UCSD-AML1 (cell line): ENCODE data around the gene CRTC3.
"Not testable (repeated sequence)": the region's sequence is repeated elsewhere in the genome, so short reads cannot be mapped to it uniquely, and the experiment has no call there.

ENCODE experiments used
- DNase-seq: peaks from one replicate; lab custom pipeline; 2025; ENCODE audit not compliant: unreplicated experiment; lab: John Stamatoyannopoulos, UW

The CRTC3 gene, protein sequence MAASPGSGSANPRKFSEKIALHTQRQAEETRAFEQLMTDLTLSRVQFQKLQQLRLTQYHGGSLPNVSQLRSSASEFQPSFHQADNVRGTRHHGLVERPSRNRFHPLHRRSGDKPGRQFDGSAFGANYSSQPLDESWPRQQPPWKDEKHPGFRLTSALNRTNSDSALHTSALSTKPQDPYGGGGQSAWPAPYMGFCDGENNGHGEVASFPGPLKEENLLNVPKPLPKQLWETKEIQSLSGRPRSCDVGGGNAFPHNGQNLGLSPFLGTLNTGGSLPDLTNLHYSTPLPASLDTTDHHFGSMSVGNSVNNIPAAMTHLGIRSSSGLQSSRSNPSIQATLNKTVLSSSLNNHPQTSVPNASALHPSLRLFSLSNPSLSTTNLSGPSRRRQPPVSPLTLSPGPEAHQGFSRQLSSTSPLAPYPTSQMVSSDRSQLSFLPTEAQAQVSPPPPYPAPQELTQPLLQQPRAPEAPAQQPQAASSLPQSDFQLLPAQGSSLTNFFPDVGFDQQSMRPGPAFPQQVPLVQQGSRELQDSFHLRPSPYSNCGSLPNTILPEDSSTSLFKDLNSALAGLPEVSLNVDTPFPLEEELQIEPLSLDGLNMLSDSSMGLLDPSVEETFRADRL

DNA sequence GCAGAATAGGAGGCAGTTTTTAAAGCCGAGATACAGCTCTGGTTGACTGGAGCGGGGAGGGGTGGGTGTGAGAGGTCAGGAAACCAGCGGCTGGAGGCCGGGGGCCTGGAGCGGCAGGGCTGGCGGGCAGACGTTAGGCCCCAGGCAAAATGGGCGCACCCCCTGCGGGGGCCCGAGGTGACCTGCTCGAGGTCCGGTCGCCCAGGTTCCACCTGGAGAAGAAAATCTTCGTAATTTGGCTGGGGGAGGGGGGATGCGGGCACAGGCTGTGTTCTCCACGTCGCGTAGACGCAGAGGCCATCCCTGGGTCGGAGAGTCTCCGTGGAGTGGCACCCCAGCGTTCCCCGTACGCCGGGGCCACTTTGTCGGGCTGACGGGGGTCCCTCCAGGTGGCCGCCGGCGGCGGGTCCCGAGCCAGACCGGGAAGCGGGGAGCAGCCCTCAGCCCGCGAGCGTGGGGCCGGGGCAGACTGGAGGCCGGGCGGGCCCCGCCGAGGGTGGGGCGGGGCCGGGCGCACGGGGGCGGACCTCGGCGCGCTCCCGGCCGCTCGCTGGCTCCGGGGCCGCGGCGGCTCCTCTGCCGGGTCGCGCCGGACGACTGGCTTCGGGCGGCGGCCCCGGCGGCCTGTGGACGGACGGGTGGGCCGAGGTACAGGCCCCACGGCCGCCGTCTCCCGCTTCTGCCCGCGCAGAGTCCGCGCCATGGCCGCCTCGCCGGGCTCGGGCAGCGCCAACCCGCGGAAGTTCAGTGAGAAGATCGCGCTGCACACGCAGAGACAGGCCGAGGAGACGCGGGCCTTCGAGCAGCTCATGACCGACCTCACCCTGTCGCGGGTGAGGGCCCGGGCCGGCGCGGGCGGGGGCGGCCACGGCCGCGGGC is at the start of gene CRTC3:
Gene CRTC3, plus strand, starts transcription at position 553 of the 879 bp plus-strand sequence. Its CDS starts 149 bp downstream, at position 702.
- DNase-seq = peak; percentile 74

DNA sequence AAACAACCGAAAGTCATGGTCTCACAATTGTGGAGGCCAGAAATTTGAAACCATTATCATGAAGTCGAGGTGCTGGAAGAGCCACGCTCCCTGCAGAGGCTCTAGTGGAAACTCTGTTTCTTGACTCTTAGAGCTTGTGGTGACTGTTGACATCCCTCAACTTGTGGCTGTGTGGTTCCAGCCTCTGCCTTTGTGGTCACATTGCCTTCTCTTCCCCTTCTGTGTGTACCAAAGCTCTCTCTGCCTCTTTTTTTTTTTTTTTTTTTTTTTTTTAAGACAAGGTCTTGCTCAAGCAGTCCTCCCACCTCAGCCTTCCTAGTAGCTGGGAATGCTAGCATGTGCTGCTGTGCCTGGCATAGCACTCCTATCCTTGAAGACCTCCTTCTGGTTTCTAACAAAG is 48.7 kb upstream of the CRTC3 start:
- DNase-seq = peak; percentile 72

DNA sequence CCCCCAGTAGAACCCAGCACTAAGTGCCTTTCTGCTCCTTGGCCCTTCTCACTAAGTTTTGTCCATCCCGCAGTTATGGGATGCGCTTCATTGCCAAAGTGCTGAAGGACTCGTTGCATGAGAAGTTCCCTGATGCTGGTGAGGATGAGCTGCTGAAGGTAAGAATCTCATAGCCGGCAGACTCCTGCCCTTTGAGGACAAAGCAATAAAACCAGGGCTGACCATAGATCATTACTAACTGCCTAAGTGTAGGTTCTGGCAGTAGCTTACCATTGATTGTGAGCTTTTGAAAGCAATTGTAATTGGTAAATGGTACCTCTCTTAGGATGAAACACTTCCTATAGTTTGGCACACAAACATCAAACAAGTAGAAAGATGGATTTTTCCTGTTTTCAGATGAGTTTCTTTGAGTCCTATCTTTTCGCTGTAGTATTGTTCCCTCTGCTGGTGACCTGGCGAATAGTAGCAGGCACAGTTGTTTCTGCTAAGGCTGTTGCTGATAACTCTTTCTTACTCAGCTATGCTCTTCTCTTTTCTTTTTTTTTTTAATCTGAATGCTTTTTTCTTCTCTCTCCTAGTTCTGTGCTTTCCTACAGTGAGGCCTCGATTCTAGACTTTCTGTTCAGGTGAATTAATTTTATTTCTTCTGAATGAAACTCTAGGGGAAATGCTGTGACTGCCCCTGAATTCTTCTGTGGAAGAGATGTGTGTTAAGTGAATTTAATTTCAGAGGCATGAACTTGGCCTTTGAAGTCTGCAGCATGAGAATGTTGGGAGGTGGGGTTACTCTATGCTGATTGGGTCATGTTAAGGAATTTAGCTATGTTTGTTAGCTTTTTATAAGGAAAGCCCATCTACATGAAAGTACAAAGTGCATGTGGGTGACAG is 47.4 kb upstream of the CRTC3 start:
- peak; percentile 19 for DNase-seq

DNA sequence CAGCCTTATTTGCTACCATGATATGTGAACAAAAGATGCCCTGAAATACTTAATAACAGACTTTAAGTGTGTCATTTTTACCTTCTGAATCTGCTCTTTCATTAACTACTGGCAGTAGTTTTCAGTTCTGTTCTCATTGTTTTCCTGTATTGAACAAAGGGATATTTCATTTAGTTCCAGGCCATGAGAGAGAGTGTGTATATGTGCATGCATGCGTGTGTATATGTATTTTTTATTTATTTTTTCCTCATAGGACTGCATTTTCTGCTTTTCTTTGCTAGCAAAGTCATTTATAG is 46.8 kb upstream of the CRTC3 start:
- no peak for DNase-seq

DNA sequence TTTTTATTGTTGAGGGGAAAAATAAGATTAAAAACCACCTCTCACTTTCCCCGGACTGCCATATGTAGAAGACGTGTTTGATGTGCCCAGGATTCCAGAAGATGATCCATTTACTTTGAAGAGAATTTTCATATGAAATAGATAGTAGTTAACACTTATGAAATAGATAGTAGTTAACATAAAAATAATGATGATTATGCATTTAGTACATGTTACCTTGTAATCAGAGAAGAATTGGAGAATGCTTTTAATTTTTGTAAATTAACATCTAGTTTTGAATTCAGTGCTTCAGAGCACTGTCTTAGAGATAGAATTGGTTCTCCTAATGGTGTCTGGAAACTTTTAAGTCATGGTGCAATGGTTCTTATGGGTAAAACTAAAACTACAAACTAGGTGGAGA is 46.1 kb upstream of the CRTC3 start:
- no peak for DNase-seq

DNA sequence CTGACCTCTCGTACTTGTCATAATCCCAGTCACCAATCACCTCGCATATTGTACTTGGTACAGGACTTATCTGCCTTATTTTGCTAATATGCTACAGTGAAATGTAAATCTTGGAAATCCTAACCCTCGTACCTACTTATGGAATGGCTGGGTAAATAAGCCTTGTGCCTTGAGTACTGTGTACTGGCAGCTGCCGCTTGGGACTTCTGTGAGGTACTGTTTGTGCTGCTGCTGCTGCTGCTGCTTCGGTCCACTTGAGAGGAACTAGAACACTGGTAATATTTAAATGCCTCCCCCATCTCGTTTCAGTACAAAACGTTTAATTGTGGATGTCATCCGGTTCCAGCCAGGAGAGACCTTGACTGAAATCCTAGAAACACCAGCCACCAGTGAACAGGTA is 42.5 kb upstream of the CRTC3 start:
- DNase-seq = no peak

DNA sequence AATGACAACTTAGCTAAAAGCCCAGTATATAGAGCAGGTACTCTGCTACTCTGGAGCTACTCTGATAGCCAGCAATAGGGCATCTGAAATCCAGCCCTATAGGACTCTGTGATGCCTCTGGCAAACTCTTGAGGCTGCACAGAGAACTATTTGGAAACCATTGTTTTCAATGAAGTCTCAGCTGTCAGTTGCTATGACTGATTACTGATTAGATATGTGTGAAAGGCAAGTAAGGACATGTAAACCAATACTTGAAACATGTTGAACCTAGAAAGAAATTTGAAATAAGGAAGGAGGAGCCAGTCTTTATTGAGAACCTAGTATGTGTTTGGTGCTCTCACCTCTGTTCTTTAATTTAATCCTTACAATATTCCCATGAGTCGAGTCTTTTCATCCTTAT is 40.2 kb upstream of the CRTC3 start:
- DNase-seq = no peak

DNA sequence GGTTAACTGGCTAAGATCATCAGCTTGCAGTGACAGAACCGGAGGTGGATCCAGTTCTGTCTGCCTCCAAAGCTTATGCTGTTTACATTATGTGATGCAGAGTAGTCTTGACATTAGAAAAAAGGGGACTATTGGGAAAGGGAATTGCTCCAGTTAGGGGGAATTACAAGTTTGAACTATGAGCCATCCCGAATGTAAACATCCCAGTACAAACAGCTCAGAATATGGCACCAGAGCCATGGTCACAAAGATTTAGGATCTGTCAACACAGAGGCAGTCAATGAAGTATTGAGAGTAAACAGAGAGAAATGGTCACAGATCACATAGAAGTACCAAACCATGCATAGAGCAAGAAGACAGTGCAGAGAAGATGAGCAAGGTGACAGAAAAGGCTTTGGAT is 39.8 kb upstream of the CRTC3 start:
- DNase-seq = no peak

DNA sequence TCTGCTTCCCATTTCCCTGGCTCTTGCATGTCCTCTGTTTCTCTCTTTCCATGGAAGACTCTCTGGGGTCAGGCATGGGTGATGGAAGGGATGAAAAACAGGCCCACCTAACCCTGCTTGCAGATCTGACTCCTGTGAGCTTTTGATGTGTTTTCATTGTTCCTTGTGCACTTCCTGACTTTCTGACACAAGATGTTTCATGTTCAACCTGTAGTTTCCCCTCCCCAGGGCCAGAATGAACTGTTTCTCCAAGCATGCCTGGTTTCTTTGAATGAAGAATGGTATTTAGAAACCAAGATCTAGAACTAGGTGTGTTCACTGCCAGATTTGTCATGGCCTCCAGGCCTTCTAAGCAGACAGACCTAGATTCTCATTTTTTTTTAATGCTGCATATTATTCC is 36.1 kb upstream of the CRTC3 start:
- no peak for DNase-seq

DNA sequence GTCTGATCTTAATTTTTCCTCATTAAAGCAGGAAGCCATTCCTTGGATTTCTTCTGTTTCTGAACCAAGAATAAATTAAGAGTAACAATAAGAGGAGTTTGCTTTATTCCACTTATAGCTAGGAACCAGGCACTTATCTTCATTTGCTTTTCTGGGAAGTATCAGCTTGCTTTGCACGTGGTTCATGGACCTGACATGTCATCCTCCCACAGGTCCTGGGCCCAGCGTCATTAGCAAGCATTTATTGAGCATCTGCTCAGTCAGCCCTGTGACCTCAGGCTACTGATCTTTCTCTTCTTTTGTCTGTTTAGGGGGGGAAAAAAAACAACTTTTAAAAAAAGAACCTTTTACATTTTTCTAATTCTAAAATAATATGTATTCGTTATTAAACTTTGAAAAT is 34.7 kb upstream of the CRTC3 start:
- DNase-seq = no peak

DNA sequence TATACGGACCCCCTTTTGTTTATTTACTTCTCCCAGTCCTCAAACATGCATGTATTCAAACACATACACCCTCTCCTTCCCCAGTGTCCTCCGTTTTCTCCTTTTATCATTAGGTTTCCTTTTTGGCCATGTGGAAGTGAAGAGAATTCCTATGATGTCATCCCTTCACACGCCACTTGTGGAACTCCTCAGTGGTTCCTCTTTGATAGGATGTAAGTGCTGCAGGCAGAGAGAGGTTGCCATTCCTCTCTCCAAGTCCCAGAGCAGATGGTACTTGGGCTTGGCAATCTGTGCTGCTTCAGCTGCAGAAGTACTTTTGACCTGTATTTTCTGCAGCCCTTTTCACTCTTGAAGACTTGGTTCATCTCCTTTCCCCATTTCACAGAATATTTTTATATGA is 32.9 kb upstream of the CRTC3 start:
- no peak for DNase-seq

DNA sequence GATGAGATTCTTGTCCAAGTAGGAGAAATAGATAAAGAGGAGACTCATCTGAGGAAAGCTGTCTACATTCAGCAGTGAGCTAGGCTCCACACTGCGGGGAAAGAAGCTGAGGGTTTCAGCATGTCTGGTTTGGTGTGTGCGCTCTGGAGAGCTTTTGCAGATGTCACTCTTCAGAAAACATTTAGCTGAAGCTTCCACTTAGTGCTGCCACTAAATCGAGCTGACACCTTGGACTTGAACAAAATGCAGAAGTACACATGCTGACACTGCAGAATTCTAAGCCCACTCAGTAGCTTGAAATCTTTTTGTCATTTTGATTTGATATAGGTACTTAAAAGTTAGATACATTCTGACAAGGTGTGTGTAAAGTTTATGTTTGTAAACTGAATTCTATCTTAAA is 32.3 kb upstream of the CRTC3 start:
- DNase-seq = no peak

DNA sequence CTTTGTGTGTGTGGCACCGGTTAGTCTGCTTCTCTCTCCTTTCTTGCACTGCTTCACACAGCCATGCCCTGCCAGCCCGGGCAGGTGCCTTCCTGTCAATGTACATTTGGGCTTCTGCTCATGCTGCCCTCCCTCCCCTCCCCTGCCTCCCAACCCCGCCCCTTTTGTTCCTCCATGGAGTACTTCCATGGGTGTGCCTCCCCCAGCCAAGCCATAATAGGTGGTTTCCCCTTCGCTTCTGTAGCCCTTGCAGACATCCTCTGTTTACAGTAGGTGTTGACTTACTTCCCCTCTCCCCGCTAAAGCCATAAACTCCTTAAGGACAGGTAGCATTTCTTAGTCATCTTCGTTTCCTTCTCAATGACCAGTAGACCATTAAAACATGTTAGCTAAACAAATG is 31.8 kb upstream of the CRTC3 start:
- DNase-seq = no peak

DNA sequence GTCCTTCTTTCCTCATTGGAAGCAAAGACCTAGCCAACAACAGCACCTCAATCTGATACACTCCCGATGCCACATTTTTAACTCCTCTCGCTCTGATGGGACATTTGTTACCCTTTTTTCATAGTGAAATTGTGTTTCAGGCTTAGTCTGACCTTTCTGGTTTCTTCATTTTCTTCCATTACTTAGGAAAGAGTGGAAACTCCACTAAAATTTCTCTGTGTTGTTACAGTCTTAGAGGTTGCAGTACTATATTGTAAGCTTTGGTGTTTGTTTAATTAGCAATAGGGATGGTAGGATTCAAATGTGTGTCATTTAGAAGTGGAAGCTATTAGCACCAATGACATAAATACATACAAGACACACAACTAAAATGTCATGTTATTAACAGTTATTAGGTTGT is 29.6 kb upstream of the CRTC3 start:
- no peak for DNase-seq

DNA sequence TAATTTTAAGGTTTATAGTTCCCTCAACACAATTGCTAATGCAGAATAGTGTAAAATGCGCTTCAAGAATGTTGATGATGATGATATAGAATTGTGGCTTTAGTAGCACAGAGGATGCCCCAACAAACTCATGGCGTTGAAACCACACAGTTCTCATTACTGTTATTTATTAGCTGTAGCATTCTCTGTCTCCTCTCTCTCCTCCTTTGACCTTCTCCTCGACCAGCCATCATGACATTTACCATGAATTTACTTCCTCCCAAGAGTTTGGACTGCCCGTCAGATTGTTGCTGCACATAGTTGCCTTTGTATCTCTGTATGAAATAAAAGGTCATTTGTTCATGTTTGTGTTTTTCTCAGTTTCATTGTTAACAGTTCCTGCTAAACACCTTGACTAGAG is 27.8 kb upstream of the CRTC3 start:
- DNase-seq = no peak

DNA sequence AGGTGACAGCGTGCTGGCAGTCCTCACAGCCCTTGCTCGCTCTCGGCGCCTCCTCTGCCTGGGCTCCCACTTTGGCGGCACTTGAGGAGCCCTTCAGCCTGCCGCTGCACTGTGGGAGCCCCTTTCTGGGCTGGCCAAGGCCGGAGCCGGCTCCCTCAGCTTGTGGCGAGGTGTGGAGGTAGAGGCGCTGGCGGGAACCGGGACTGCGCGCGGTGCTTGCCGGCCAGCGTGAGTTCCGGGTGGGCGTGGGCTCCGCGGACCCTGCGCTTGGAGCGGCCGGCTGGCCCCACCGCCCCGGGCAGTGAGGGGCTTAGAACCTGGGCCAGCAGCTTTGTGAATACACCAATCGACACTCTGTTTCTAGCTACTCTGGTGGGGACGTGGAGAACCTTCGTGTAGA is 18.9 kb upstream of the CRTC3 start:
- DNase-seq = not testable (repeated sequence)

DNA sequence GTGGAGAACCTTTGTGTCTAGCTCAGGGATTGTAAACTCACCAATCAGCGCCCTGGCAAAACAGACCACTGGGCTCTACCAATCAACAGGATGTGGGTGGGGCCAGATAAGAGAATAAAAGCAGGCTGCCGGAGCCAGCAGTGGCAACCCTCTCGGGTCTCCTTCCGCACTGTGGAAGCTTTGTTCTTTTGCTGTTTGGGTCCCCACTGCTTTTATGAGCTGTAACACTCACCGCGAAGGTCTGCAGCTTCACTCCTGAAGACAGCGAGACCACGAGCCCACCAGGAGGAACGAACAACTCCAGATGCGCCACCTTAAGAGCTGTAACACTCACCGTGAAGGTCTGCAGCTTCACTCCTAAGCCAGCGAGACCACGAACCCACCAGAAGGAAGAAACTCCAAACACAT is 18.5 kb upstream of the CRTC3 start:
- DNase-seq = not testable (repeated sequence)

DNA sequence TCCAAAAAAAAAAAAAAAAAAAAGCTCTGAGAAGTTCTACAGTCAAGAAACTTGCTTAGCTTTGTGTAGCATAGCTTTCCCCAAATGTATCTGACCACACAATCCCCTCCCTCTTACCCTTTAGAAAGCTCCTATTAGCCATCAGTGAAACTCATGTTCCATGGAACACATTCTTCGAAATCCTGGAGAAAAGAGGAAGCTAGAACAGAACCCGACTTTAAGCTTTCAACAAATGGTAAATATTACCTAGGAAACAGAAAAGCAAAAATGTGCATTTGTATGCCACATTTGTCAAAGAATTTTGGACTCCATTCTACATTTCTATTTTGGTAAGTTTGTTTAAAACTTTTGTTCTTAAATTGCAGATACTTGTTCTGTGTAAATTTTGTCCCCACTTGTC is 17.4 kb upstream of the CRTC3 start:
- no peak for DNase-seq

DNA sequence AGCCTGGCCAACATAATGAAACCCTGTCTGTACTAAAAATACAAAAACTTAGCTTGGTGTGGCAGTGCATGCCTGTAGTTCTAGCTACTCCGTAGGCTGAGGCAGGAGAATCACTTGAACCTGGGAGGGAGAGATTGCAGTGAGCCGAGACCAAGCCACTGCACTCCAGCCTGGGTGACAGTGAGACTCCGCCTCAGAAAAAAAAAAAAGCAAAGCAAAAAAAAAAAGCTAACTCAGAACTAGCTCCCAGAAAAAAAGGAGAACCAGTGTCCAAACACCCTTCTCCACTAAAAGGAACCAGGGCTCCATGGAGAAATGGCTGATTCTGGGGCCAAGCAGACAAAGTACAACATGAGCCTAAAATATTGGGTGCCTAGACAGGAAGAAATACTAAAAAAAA is 16.7 kb upstream of the CRTC3 start:
- DNase-seq = no peak

DNA sequence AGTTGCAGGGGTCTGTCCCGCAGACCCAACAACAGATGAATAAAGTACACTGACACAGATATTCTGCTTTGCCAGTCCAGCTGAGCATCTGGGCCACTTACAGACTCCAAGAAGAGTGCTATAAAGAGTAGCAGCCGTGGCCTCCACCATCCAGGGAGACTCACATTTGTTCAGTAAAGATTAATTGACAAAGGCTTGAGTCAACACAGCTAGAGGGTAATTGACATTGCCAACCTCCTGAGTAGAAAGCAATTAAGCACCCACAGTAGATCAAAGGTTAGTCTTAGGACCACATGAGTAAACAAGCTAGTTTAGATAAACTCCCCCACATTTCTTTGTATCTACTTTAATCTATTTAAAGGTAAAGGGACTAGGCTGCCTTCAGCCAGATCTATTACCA is 16.3 kb upstream of the CRTC3 start:
- DNase-seq = no peak

DNA sequence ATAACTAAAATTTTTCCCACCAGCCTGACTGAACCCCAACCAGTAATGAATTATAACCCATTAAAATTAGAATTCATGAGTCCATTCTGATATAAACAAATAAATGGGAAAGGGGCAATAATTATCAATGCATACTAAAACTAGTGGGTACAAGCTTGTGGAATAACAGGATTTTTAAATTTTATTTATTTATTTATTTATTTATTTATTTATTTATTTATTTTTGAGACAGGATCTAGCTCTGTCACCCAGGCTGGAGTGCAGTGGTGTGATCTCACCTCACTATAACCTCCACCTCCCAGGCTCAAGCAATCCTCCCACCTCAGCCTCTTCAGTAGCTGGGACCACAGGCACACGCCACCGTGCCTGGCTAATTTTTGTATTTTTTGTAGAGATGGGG is 15.8 kb upstream of the CRTC3 start:
- DNase-seq = not testable (repeated sequence)
